ENCODE data around the gene GNG13.

GNG13 gene

DNA sequence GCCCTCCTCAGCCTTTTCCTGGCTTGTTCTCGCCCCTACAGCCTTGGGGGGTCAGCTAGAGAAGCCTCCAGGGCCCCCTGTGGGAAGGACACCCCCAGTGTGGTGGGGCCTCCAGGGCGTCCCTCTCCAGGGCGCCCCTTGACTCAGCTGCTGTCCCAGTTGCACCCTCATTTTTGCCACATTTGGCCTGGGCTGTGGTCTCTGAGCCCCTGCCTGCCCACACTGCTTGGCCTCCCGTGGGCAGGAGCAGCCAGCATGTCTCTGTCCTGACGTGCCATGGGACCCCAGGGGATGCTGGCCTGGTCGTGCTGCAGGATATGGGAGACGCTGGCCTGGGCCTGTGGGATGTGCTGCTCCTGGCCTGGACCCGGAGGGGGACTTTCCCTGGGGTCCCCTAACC is 7.1 kb downstream of the GNG13 start:
- DNase-seq = no peak

GRCh38 chr16:792221-792995 is 8.1 kb downstream of the GNG13 start:
- no peak for DNase-seq

- DNase-seq = no peak
Measured at GRCh38 chr16:791131-791530, 9.4 kb downstream of the GNG13 start.

DNA sequence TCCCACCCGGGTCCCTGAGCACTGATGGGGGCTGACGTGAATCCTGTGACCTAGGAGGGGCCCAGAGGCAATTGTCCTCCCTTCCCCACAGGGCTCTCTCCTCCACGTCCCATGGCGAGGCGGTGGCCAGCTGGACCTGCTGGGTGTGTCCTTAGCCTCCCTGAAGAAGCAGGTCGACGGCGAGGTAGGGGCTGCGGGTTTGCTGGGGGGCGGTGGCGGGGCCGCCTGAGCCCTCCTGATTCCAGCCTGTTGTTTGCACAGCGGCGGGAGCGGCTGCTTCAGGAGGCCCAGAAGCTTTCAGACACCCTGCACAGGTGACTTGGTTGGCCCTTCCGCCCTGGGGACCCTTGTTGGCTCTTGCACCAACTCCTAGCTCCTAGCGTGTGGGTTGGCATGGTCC is 10.4 kb downstream of the GNG13 start:
- no peak for DNase-seq

GRCh38 chr16:789191-789850 is 11.2 kb downstream of the GNG13 start:
- DNase-seq = no peak

DNA sequence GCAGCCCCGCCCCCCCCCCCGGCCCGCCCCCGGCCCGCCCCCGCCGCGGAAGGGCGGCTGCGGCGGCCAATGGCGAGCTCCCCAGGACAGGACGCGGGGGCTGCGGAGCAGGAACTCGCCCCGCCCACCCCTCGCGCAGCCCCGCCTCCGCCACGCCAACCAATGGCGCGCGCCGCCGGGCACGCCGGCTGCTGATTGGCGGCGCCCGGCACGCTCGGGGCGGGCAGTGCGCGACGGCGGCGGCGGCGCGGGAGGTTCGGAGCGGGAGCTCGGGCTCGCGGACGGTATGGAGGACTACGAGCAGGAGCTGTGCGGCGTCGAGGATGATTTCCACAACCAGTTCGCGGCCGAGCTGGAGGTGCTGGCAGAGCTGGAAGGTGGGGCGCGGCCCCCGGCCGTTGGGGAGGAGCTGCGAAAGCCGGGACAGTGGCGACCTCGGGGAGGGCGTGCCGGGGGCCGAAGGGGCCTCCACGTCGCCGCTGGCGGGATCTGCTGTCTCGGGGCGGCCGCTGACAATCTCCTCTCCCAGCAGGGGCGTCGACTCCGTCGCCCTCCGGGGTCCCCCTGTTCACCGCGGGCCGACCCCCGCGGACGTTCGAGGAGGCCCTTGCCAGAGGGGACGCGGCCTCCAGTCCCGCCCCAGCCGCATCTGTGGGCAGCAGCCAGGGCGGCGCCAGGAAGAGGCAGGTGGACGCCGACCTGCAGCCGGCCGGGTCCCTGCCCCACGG is 12.0 kb downstream of the GNG13 start, which contains the start of gene CHTF18:
Gene CHTF18 (plus strand): TSS at position 222 of the 728 bp plus-strand sequence. CDS start 65 bp downstream, at position 287.
- DNase-seq = peak; percentile 74

DNA sequence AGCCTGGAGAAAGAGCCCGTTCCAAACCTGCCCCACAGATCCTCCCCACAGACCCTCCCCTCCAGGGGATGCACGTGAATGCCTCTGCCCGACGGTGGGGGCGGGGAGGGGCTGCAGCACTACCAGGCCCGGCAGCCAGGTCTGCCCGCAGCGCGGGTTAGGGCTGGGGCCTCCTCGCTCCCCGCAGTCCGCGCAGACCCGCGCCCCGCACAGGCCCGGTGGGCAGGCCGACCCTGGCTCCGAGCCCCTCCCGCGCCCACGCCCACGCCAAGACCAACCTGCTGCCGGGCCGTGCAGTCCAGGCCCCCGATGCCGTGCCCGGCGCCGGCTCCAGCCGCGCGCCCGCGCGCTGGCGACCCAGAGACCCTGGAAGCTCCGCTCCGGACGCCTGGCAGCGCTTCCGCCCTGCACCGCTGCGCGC is 12.5 kb downstream of the GNG13 start, which contains the start of gene RPUSD1:
Gene RPUSD1 (minus strand): TSS at position 404 of the 421 bp plus-strand sequence. CDS start 644 bp downstream, outside the sequence.
- no peak for DNase-seq

- DNase-seq = no peak
Measured at GRCh38 chr16:787321-787966, 13.1 kb downstream of the GNG13 start.

GRCh38 chr16:785563-786535 is 14.7 kb downstream of the GNG13 start:
- no peak for DNase-seq

DNA sequence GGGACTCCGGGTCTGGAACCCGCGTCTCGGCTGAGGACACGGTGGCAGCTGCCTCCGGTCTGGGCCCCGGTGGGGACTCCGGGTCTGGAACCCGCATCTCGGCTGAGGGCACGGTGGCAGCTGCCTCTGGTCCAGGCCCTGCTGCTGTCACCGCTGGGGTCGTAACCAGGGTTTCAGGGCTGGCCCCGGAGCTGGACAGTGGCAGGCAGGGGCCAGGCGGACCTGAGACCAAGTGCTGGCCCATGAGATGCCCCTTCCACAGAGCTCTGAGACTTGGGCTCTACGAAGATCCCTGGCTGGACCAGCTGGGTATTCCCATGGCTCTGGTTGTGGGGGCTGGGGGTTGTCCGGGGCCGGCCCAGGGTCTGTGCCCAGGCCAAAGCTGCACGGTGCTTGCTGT is 16.1 kb downstream of the GNG13 start:
- no peak for DNase-seq

DNA sequence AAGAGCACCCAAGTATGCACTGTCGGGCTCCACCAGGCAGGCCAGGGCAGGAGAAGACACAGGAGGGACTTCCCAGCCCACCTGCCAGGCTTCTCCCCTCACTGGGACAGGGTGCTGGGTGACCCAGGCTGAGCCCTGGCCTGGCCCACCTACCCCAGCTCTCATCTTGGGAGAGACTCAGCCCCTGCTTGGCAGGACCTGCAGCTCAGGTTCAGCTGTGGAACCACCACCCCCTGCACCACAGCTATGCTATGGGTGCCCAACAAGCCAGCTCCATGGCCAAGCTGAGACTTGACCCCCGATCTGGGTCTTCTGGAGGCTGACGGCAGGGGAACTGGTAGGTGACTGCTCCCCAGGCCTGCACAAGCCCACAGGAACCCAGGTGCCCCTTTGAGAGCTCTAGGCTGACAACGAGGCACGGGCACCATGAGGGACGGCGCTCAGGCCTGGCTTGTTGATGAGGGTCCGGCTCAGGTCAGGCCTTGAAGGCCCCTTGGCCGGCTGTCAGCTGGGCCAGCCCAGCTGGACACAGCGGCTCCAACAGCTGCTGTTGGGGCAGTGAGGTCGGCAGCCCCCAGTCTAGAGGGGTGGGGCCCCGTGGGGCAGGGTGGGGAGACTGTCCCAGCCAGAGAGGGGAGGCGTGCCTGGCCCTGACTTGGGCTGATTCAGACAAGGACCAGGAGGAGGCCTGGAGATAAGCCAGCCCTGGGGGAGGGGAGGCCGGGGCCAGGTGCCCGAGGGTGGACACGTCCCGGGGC is 17.0 kb downstream of the GNG13 start:
- no peak for DNase-seq

DNA sequence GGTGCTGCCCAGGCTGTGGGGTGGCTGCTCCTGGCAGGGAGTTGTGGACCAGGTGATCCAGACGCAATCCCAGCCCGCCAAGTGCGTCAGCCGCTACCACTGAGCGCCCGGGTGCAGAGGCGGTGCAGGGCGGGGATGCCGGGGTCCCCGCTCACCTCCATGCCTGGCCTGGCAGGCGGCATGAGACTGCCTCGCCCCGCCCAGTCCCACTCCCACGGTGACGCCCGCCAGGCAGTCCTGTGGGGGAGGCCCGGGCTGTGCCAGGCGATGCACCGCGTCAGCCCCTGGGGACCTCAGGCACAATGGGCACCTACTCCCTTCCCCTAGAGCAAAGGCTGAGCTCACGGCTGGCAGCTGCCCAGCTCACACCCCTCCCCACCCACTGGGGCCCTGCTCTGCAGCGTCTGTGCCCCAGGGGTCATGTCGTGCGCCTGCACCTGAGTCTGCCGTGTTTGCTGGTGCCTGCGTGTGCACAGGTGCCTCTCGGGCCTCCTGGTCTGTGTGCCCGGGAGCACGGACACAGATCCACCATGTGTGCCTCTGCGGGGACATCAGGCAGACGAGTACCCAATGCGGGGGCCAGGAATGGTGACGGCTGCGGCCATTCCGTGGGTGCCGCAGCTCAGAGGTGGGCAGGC is 17.6 kb downstream of the GNG13 start:
- no peak for DNase-seq

DNA sequence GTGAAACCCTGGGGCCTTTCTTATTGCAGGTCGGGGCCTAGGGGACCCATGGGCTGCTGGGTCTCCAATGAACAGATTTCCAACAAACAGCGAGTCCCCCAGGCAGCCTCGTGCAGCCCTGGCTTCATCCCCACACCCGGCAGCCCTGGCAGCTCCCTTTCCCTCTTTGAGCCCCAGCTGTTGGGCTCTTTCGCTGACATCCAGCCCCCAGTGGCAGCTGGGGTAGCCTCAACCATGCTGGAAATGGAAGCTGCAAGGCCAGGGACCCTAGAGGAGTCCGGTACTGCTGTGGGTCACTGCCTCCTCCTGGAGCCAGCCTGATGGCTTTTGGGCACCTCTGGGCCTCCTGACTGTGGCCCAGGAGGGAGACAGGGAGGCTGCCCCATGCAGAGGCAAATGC is 18.3 kb downstream of the GNG13 start:
- no peak for DNase-seq

DNA sequence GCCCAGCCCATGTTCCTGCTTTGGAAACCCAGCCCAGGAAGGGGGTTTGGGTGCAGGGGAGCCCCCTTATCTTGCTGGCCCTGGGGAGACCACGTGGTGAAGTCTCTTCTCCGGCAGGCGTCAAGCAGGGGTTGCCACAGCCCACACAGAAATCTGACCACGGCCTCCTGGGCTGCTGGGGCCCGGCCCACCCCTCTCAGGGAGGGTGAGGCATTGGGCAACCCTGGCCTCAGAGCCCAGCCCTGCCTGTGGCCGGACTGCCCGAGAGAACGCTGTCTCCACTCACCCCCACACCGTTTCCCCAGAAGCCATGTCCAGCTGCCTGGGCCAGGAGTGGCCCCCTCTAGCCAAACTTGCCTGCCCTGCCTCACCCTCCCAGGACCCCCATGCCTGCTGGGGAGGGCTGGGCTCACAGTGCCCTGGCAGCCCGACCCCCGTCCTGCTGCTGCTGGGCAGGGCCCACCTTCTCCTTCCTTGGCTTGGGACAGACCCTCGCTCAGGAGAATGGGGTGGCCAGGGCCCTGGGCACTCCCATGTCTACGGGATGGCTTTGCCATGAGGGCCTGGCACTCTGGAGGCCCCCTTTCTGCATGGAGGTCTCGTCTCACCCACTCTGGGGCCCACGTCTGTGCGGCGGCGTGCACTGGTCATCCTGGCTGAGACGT is 19.1 kb downstream of the GNG13 start:
- DNase-seq = no peak

GRCh38 chr16:780296-780695 is 20.2 kb downstream of the GNG13 start:
- no peak for DNase-seq

DNA sequence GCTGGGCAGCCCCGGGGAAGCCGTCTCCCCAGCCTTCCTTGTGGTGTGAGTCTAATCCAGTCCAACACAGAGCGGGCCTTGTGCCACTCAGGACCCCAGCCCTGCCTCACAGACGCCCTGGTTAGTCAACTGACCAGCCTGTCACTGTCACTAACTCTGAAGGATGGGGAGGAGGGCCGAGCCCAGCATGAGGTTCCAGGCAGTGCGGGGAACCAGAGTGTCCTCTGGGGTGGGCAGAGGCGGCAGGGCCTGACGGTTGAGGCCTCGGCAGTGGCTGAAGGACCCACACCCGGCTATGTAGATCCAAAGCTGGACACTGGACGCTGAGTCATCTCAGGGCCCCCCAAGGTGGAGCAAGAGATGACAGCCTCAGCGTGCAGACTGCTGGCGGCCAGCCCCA is 21.0 kb downstream of the GNG13 start:
- DNase-seq = no peak

DNA sequence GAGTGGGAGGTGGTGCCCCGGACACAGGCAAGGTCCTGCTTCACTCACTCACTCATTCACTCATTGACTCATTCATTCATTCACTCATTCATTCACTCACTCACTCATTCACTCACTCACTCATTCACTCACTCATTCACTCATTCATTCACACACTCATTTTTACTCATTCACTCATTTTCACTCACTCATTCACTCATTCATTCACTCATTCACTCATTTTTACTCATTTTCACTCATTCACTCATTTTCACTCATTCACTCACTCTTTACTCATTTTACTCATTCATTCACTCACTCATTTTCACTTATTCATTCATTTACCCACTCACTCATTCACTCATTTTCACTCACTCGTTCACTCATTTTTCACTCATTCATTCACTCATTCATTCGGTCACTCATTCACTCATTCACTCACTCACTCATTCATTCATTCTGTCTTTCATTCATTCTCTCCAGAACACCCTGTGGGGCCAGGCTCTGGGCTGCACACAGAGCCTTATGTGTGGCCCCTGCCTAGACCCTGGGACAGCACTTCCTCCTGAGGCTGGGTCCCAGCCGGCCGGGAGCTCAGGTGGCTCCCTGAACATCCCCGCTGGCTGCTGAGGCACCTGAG is 21.5 kb downstream of the GNG13 start:
- no peak for DNase-seq

GRCh38 chr16:778447-778846 is 22.1 kb downstream of the GNG13 start:
- DNase-seq = no peak

GRCh38 chr16:777826-778225 is 22.7 kb downstream of the GNG13 start:
- no peak for DNase-seq

GRCh38 chr16:776824-777223 is 23.7 kb downstream of the GNG13 start:
- DNase-seq = no peak

All from NCI-H510A (cell line).